ENCODE measurements around the gene CCT6B.
"Not testable (repeated sequence)": the region's sequence is repeated elsewhere in the genome, so short reads cannot be mapped to it uniquely, and the experiment has no call there.

DNA sequence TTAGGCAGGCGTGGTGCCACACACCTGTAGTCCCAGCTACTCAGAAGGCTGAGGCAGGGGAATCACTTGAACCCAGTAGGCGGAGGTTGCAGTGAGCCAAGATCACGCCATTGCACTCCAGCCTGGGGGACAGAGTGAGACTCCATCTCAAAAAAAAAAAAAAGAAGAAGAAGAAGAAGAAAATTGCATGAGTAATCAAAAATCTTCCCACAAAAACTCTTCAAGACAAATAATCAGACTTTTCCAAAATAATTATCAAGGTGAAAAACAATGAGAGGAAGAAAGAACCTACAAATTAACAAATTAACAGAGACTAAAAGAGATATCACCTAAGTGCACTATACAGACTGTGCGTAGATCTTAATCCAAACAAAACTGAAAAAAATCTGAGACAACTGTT lies 10.5 kb downstream of the CCT6B start:
- TF ChIP-seq POLR2A (IDR thresholded peaks at IDR 0.05) = not testable (repeated sequence)
- TF ChIP-seq, protein P1, sequence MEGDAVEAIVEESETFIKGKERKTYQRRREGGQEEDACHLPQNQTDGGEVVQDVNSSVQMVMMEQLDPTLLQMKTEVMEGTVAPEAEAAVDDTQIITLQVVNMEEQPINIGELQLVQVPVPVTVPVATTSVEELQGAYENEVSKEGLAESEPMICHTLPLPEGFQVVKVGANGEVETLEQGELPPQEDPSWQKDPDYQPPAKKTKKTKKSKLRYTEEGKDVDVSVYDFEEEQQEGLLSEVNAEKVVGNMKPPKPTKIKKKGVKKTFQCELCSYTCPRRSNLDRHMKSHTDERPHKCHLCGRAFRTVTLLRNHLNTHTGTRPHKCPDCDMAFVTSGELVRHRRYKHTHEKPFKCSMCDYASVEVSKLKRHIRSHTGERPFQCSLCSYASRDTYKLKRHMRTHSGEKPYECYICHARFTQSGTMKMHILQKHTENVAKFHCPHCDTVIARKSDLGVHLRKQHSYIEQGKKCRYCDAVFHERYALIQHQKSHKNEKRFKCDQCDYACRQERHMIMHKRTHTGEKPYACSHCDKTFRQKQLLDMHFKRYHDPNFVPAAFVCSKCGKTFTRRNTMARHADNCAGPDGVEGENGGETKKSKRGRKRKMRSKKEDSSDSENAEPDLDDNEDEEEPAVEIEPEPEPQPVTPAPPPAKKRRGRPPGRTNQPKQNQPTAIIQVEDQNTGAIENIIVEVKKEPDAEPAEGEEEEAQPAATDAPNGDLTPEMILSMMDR (IDR thresholded peaks at IDR 0.05) = not testable (repeated sequence)
